Measurements from ENCODE around the gene ZNF821.

GRCh38 chr16:71843572-71843971 lies 40.4 kb downstream of the ZNF821 start:
- TF ChIP-seq CTCF (conservative IDR thresholded peaks at IDR 0.05; ENCODE audit: low read length) (no peak), EZH2phosphoT487 (IDR thresholded peaks at IDR 0.05; ENCODE audit: borderline replicate concordance) (no peak)

Data from Loucy (cell line).